ENCODE measurements around the gene CATSPER1. TPM values are rescaled to one million over a fixed set of nuclear protein-coding genes. Genes with fewer than 3 reads are reported as not detected.

CATSPER1 gene
- total and polyA plus RNA-seq, 2 of the 13 experiments (the other 11 are each of a cell fraction or from before 2014, with no cell fraction given), result 0.17 TPM; not detected in 1

DNA sequence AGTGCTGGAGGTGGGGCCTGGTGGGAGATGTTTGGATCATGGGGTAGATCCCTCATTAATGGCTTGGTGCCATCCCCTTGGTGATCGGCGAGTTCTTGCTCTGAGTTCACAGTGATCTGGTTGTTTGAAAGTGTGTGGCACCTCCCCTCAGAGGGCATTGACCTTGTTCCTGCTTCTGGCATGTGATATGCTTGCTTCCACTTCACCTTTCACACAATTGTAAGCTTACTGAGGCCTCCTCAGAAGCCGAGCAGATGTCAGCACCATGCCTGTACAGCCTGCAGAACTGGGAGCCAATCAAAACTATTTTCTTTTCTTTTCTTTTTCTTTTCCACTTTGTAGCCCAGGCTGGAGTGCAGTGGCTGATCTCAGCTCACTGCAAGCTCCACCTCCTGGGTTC, 11.0 kb upstream of the CATSPER1 start (continued):
- no peak for TF ChIP-seq CBX1 (IDR thresholded peaks at IDR 0.05; ENCODE audit: low read depth)
- no peak for TF ChIP-seq GABPA (IDR thresholded peaks at IDR 0.05; ENCODE audit: low read depth, low read length)
- no peak for TF ChIP-seq GABPA (CRISPR knock-in tag; IDR thresholded peaks at IDR 0.05; ENCODE audit: low read depth)
- TF ChIP-seq NCOR1 (IDR thresholded peaks at IDR 0.05; ENCODE audit: borderline replicate concordance, low read length), result no peak
- TF ChIP-seq TBX2 (CRISPR knock-in tag; IDR thresholded peaks at IDR 0.05; ENCODE audit: borderline replicate concordance), result no peak
- no peak for TF ChIP-seq ZNF605 (CRISPR knock-in tag; IDR thresholded peaks at IDR 0.05)
- no peak for TF ChIP-seq SMYD3 (CRISPR knock-in tag; IDR thresholded peaks at IDR 0.05)
- no peak for TF ChIP-seq STAT6 (CRISPR knock-in tag; IDR thresholded peaks at IDR 0.05; ENCODE audit: borderline replicate concordance)
- TF ChIP-seq HMGA1 (CRISPR knock-in tag; conservative IDR thresholded peaks at IDR 0.05), result no peak
- no peak for TF ChIP-seq ZNF570 (CRISPR knock-in tag; IDR thresholded peaks at IDR 0.05; ENCODE audit: borderline replicate concordance)
- TF ChIP-seq DNMT3B (CRISPR knock-in tag; conservative IDR thresholded peaks at IDR 0.05), result no peak
- TF ChIP-seq NFIB (CRISPR knock-in tag; IDR thresholded peaks at IDR 0.05; ENCODE audit: borderline replicate concordance), result no peak
- TF ChIP-seq RXRA (CRISPR knock-in tag; IDR thresholded peaks at IDR 0.05), result peak; percentile 61; the same call in 1 of the 2 replicates
- no peak for TF ChIP-seq SP140L (CRISPR knock-in tag; IDR thresholded peaks at IDR 0.05; ENCODE audit: borderline replicate concordance)
- no peak for TF ChIP-seq RELA (CRISPR knock-in tag; IDR thresholded peaks at IDR 0.05)
- no peak for TF ChIP-seq CEBPZ (IDR thresholded peaks at IDR 0.05; ENCODE audit: low read length)
- TF ChIP-seq PPARG (CRISPR knock-in tag; conservative IDR thresholded peaks at IDR 0.05), result peak; percentile 75
- no peak for TF ChIP-seq GATAD2A (CRISPR knock-in tag; IDR thresholded peaks at IDR 0.05)
- TF ChIP-seq ISX (CRISPR knock-in tag; conservative IDR thresholded peaks at IDR 0.05), result no peak
- TF ChIP-seq HINFP (CRISPR knock-in tag; IDR thresholded peaks at IDR 0.05; ENCODE audit: low read depth), result no peak
- TF ChIP-seq CREB1 (IDR thresholded peaks at IDR 0.05), result no peak
- no peak for TF ChIP-seq CREB1 (CRISPR knock-in tag; IDR thresholded peaks at IDR 0.05)
- no peak for TF ChIP-seq ZNF34 (CRISPR knock-in tag; IDR thresholded peaks at IDR 0.05; ENCODE audit: borderline replicate concordance)
- no peak for TF ChIP-seq MAFG (CRISPR knock-in tag; IDR thresholded peaks at IDR 0.05)
- TF ChIP-seq MTA3 (CRISPR knock-in tag; IDR thresholded peaks at IDR 0.05), result no peak
- no peak for TF ChIP-seq FLYWCH1 (CRISPR knock-in tag; IDR thresholded peaks at IDR 0.05)
